Duodenal mucosa (tissue), 2 donors: ENCODE data around the gene TRIP10.

Experiments used
- H3K27ac ChIP-seq: one replicate; pipeline ENCODE4 v1.7.0; 2013; ENCODE audit warnings: low read depth, low read length
- H3K27me3 ChIP-seq, 2 donors: one replicate each; pipeline ENCODE4 v1.7.0; 2013; ENCODE audit warnings: low read length in 2 of 2, control low read depth in 1 of 2; ENCODE audit not compliant: insufficient read depth in 2 of 2, control insufficient read depth in 1 of 2
- H3K36me3 ChIP-seq, 2 donors: one replicate each; pipeline ENCODE4 v1.7.0; 2013; ENCODE audit warnings: low read length in 2 of 2, control low read depth in 1 of 2; ENCODE audit not compliant: insufficient read depth in 2 of 2, control insufficient read depth in 1 of 2
- H3K4me1 ChIP-seq, 2 donors: one replicate each; pipeline ENCODE4 v1.7.0; 2013; ENCODE audit warnings: low read length in 2 of 2, control low read depth in 1 of 2; ENCODE audit not compliant: insufficient read depth in 2 of 2, control insufficient read depth in 1 of 2
- H3K4me3 ChIP-seq, 2 donors: one replicate each; pipeline ENCODE4 v1.7.0; 2013; ENCODE audit warnings: low read length in 2 of 2, low read depth in 1 of 2
- H3K9ac ChIP-seq, 2 donors: one replicate each; pipeline ENCODE4 v1.7.0; 2013; ENCODE audit warnings: low read length in 2 of 2, low read depth in 1 of 2
- H3K9me3 ChIP-seq, 2 donors: one replicate each; pipeline ENCODE4 v1.7.0; 2013; ENCODE audit warnings: low read length in 2 of 2, control low read depth in 1 of 2; ENCODE audit not compliant: control insufficient read depth in 1 of 2

The TRIP10 gene

DNA sequence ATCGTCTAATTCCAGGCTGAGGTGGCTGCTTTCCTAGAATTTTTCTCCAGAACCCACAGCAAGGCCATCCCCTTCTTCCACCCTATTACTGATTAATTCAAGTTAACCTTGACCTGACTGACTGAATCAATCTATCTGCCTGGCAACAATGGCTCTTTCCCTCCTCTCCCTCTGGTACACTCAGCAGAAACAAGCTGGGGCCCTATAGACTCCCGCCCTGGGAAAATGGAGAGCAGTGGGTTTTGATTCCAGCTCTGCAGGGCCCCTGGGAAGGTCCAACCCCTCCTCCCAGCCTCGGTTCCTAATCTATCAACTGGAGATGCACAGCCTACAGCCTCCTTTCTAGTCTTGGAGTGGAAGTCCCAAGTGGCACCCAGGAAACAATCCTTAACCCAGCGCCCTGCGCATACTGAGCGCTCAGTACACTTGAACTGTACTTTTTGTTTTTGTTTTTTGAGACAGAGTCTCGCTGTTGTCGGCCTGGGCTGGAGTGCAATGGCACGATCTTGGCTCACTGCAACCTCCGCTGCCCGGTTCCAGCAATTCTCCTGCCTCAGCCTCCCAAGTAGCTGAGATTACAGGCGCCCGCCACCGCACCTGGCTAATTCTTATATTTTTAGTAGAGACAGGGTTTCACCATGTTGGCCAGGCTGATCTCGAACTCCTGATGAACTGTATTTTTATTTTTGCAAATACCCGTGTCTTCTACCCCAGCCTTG, 13.8 kb upstream of the TRIP10 start:
- no peak overlapping the region for H3K27ac ChIP-seq

DNA sequence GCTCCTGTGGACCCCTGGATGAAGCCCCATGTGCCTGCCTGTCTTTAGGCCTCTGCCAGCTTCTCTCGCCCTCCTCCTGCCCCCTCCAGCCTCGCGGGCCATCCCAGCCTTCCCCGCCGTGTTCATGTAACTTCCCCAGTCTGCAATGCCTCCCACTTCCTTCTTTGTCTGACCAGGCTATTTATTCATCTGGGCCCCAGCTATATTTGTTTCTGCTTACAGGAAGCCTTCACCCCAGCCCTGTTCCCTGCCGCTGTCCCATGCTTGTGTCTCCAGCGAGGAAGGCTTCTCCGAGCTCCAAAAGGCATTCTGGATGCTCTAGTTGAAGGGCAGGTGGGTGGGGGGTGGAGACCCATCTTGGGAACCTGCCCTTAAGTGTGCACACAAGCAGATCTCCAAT, 11.1 kb upstream of the TRIP10 start:
- no peak overlapping the region for H3K27ac ChIP-seq
- peaks cover 13 to 18% of the 10 kb centered on the region in 2 donors for H3K36me3 ChIP-seq
- H3K9ac ChIP-seq: no peak overlapping the region
- peaks cover 12 to 16% of the 10 kb centered on the region in 2 donors for H3K4me1 ChIP-seq
- no peaks in the 10 kb centered on the region for H3K9me3 ChIP-seq
- H3K4me3 ChIP-seq: no peak overlapping the region
- H3K27me3 ChIP-seq: no peaks in the 10 kb centered on the region

More for the DNA sequence above, 13.8 kb upstream of the TRIP10 start:
- Histone ChIP-seq H3K27me3 (no peaks in the 10 kb centered on the region), H3K4me1 (peaks cover 18 to 21% of the 10 kb centered on the region in 2 donors), H3K4me3 (no peak overlapping the region), H3K36me3 (no peaks in the 10 kb centered on the region), H3K9me3 (no peaks in the 10 kb centered on the region), H3K9ac (no peak overlapping the region)

DNA sequence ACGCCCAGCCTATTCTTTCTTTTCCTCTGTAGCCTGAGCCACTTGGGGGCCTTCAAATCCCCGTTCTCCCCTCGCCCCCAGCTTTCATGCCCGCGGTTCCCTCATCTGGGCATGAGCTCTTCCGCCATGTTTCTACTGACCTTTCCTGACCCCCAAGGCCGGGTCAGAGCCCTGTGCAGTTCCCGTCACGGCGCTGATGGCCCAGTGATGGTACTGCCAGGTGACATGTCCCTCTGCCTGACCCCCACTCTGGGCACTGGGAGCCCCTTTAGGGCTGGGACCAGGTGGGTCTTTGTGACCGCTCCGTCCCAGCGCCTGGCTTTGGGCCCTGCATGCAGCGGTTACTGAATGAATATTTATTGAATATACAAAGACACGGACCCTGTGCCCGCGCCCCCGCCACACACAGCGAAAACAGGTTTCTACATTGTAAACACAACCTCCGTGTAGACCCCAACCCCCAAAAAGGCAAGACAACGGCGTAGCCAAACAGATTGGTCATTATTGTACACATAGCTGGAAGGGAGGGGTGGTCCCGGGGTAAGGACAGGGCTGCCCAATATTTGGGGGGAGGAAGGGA, 9.8 kb upstream of the TRIP10 start:
- Histone ChIP-seq H3K27me3 (no peaks in the 10 kb centered on the region), H3K9me3 (no peaks in the 10 kb centered on the region), H3K4me1 (peaks cover 12 to 15% of the 10 kb centered on the region in 2 donors), H3K36me3 (peaks cover 13 to 22% of the 10 kb centered on the region in 2 donors), H3K27ac (no peak overlapping the region), H3K9ac (peak overlapping the region; percentile 26 to 75), H3K4me3 (peak overlapping the region; percentile 68 to 71)

DNA sequence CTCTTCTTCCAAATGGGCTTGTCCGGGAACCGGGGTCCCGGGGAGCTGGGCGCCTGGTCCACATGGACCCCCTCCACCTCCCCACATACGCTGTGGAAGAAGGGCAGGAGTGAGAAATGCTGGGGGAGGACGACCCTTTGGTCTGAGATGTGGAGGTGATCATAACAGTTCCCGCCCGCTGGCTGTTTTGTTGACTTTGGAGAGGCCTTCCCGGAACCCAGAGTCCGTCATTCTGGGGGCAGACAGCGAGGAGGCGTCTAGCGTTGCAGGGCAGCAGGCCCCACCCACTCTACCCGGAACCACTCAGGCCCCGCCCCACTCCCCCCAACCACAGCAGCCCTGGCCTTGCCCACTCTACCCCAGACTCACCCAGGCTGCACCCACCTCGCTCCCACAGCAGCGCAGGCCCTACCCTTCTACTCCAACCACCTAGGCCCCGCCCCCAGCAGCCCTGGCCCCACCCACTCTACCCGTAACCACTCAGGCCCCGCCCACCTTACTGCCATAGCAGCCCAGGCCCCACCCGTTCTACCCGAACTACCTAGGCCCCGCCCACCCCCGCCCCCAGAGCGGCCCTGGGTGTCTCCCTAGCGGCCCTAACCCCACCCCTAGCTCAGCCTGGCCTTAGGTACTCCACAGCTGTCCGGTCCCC, 9.2 kb upstream of the TRIP10 start:
- Histone ChIP-seq H3K27ac (peak overlapping the region; percentile 42), H3K27me3 (no peaks in the 10 kb centered on the region), H3K4me3 (peak overlapping the region; percentile 68 to 71), H3K36me3 (peaks cover 13 to 22% of the 10 kb centered on the region in 2 donors), H3K9ac (peak overlapping the region; percentile 26 to 75), H3K9me3 (no peaks in the 10 kb centered on the region), H3K4me1 (peaks cover 13 to 14% of the 10 kb centered on the region in 2 donors)

DNA sequence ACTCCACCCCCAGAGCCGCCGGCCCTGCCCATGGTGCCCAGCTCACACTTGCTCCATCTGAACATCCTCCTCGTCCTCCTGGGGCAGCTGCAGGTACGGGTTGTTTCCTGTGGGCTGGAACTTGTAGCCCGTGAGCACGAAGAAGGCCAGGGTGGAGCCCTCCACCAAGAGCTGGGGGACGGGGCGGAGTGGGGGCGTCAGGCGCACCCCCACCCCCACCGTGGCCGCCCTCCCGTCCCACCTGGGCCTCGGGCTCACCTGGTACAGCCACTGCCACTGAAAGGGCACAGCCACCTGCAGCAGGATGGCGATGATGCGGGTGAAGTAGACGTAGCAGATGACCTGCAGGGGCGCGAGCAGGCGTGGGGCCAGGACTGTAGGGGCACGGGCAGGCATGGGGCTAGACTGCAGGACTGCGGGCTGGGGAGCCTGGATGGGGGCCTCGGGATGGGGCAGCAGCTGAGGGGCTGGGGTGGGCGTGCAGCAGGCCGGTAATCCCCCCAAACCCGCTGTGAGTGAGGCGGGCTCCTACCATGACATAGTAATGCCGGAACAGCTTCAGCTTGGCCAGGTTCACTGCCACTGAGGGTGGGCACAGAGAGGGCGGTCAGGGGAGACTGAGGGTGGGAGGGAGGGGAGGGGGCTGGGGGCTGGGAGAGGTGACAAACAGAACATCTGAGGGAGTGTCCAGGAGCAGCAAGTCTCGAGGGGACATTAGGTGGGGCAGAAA, 8.4 kb upstream of the TRIP10 start:
- Histone ChIP-seq H3K9ac (no peak overlapping the region), H3K9me3 (no peaks in the 10 kb centered on the region), H3K4me1 (peaks cover 13 to 17% of the 10 kb centered on the region in 2 donors), H3K4me3 (no peak overlapping the region), H3K27ac (no peak overlapping the region), H3K27me3 (no peaks in the 10 kb centered on the region), H3K36me3 (peaks cover 15 to 22% of the 10 kb centered on the region in 2 donors)

DNA sequence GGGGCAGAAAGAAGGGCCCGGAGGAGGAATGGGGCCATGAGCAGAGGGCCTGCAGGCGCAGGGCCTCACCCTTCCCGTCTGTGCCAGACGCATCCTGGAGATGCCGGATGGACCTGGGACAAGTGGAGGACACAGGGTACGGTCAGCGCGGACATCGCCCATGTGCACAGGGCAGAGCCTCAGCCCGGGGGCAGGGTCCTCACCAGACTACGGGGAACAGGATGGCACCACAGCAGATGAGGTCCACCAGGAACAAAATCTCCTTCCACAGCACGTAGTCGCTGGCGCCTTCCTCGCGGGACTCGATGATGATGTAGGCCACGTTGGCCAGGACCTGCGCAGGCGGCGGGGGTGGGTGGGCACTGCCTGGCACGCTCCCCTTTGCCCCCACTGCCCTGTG, 7.7 kb upstream of the TRIP10 start:
- H3K4me3 ChIP-seq: no peak overlapping the region
- no peaks in the 10 kb centered on the region for H3K9me3 ChIP-seq
- H3K9ac ChIP-seq: no peak overlapping the region
- H3K27me3 ChIP-seq: no peaks in the 10 kb centered on the region
- H3K27ac ChIP-seq: no peak overlapping the region
- peaks cover 15 to 19% of the 10 kb centered on the region in 2 donors for H3K4me1 ChIP-seq
- H3K36me3 ChIP-seq: peaks cover 15 to 22% of the 10 kb centered on the region in 2 donors

DNA sequence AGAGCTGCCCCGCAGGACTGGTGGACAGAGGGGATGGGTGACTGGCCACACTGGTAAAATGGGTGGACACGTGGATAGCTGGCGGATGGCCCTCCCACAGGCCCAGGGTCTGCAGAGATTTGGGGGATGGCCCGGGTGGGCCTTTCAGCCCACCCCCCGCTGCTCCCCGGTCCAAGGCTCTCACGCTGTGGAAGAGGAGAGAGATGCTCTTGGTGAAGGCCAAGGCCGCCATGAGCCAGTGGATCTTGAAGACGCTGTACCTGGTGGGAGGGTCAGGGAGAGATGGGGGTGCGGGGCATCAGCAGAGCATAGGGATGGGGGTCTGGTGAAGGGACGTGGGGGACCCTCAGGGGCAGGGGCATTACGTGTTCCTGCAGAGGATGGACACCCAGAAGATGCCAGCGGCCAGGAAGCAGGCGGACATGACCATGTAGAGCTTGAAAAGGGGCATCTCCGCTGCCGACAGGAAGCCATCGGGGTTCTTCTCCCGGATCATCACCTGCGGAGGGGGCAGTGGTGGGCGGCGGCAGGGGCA, 6.6 kb upstream of the TRIP10 start:
- H3K27me3 ChIP-seq: no peaks in the 10 kb centered on the region
- H3K36me3 ChIP-seq: peaks cover 15 to 22% of the 10 kb centered on the region in 2 donors
- H3K27ac ChIP-seq: no peak overlapping the region
- H3K9ac ChIP-seq: no peak overlapping the region
- H3K4me1 ChIP-seq: peaks cover 16 to 20% of the 10 kb centered on the region in 2 donors
- no peak overlapping the region for H3K4me3 ChIP-seq
- no peaks in the 10 kb centered on the region for H3K9me3 ChIP-seq

DNA sequence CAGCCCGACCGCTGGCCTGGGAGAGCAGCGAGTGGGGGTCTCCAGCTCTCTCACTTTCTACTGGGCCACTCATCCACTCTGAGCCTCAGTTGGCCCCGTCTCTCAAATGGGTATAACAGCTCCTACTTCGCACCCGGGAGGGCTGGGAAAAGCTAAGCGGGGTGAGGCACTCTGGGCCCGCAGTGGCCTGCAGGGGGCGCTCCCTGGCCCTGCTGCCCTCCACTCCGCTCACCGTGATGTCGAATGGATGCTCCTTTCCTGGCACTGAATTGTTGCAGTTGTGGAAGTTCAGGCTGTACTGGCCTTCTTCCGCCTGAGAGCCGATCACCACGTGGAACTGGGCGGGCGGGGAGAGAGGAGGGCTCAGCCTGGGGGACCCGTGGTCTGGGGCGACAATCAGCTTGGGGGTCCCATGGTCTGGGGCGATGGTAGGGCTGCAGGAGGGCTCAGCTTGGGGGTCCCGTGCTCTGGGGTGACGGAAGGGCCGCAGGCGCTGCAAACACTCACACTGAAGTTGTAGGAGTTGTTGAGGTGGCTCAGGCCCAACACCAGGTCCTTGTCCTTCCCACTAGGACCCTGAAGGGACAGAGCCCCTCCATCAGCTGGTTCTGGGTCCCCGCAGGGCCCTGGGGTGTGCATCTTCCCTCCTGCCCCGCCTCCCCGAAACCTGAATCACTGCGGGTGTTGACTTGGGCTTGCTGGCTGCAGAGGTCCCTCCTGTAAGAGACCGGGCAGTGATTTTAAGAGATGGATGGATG, 6.0 kb upstream of the TRIP10 start:
- H3K27me3 ChIP-seq: no peaks in the 10 kb centered on the region
- peaks cover 15 to 22% of the 10 kb centered on the region in 2 donors for H3K36me3 ChIP-seq
- no peak overlapping the region for H3K4me3 ChIP-seq
- peaks cover 22 to 27% of the 10 kb centered on the region in 2 donors for H3K4me1 ChIP-seq
- H3K9ac ChIP-seq: no peak overlapping the region
- H3K9me3 ChIP-seq: no peaks in the 10 kb centered on the region
- H3K27ac ChIP-seq: no peak overlapping the region

DNA sequence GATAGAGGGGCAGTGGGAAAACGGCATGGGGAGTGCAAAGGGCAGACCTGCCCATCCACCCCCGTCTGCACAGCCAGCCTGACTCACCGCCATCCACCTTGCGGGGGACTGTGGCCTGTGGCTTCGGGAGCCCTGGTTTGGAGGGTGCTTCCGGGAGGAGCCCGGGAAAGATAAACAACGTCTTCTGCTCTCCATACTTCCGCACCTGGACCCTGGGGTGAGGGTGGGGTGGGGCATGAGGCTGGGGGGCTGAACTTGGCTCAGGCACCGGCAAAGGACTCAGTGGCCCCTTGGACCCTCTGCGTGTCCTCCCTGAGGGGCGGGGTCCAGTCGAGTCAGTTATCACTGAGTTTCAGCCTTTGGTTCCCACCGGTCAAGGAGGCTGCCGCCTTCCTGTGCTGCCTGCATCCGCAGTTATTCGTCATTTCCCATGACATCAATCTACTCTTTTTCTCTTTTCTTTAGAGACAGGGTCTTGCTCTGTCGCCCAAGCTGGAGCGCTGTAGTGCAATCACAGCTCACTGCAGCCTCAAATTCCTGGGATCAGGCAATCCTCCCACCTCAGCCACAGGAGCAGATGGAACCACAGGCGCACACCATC, 5.3 kb upstream of the TRIP10 start:
- Histone ChIP-seq H3K27ac (no peak overlapping the region), H3K4me3 (no peak overlapping the region), H3K4me1 (peaks cover 29 to 30% of the 10 kb centered on the region in 2 donors), H3K27me3 (no peaks in the 10 kb centered on the region), H3K9ac (no peak overlapping the region), H3K9me3 (no peaks in the 10 kb centered on the region), H3K36me3 (peaks cover 15 to 22% of the 10 kb centered on the region in 2 donors)
